H9 (cell line): ENCODE results near the gene SMIM14. TPM values are rescaled to one million over a fixed set of nuclear protein-coding genes. Genes with fewer than 3 reads are reported as not detected.

ENCODE experiments used
- DNase-seq: peaks from one replicate; pipeline ENCODE4 v3.0.0-alpha.2; 2017
- H2AFZ ChIP-seq: one replicate; pipeline ENCODE4 v1.6.1; 2013; ENCODE audit warnings: mild to moderate bottlenecking, low read length, control low read depth, moderate library complexity
- H2AK5ac ChIP-seq: 2 replicates; pipeline ENCODE4 v1.6.1; 2013; ENCODE audit warnings: low read length, control low read depth, mixed read lengths; ENCODE audit not compliant: insufficient read length
- H2BK120ac ChIP-seq: one replicate; pipeline ENCODE4 v1.6.1; 2013; ENCODE audit warnings: low read depth, mild to moderate bottlenecking, low read length, control low read depth, inconsistent platforms; ENCODE audit not compliant: poor library complexity, severe bottlenecking
- H2BK12ac ChIP-seq: 2 replicates; pipeline ENCODE4 v1.6.1; 2013; ENCODE audit warnings: low read length, control low read depth, mixed read lengths, low read depth; ENCODE audit not compliant: insufficient read length
- H2BK15ac ChIP-seq: 2 replicates; pipeline ENCODE4 v1.6.1; 2013; ENCODE audit warnings: low read depth, low read length, control low read depth
- H2BK20ac ChIP-seq: one replicate; pipeline ENCODE4 v1.6.1; 2013; ENCODE audit warnings: low read depth, mild to moderate bottlenecking, low read length, control low read depth, inconsistent platforms; ENCODE audit not compliant: poor library complexity, severe bottlenecking
- H2BK5ac ChIP-seq: 2 replicates; pipeline ENCODE4 v1.6.1; 2013; ENCODE audit warnings: low read length, control low read depth, mixed read lengths; ENCODE audit not compliant: insufficient read length
- H3K14ac ChIP-seq: 2 replicates; pipeline ENCODE4 v1.6.1; 2013; ENCODE audit warnings: low read length, control low read depth; ENCODE audit not compliant: insufficient read depth
- H3K18ac ChIP-seq: 2 replicates; pipeline ENCODE4 v1.6.1; 2013; ENCODE audit warnings: low read depth, mild to moderate bottlenecking, mixed read lengths, low read length, control low read depth; ENCODE audit not compliant: insufficient read length
- H3K23ac ChIP-seq: 2 replicates; pipeline ENCODE4 v1.6.1; 2013; ENCODE audit warnings: low read length, control low read depth, mixed read lengths, low read depth; ENCODE audit not compliant: insufficient read length
- H3K23me2 ChIP-seq: 2 replicates; pipeline ENCODE4 v1.6.1; 2013; ENCODE audit warnings: low read depth, mild to moderate bottlenecking, mixed read lengths, low read length, control low read depth; ENCODE audit not compliant: insufficient read length, poor library complexity, severe bottlenecking
- H3K27ac ChIP-seq: 2 replicates; pipeline ENCODE4 v1.5.1; 2013; ENCODE audit warnings: low read length, control low read depth, mixed read lengths, low read depth; ENCODE audit not compliant: insufficient read length
- H3K27me3 ChIP-seq: 2 replicates; pipeline ENCODE4 v1.6.1; 2013; ENCODE audit warnings: low read length, control low read depth, inconsistent platforms; ENCODE audit not compliant: insufficient read depth
- H3K4ac ChIP-seq: 2 replicates; pipeline ENCODE4 v1.6.1; 2013; ENCODE audit warnings: low read depth, mild to moderate bottlenecking, control low read depth, inconsistent platforms, low read length, moderate library complexity
- H3K4me1 ChIP-seq: 2 replicates; pipeline ENCODE4 v1.6.1; 2013; ENCODE audit warnings: low read length, control low read depth, inconsistent platforms; ENCODE audit not compliant: insufficient read depth
- H3K4me2 ChIP-seq: 2 replicates; pipeline ENCODE4 v1.6.1; 2013; ENCODE audit warnings: low read length, control low read depth, mixed read lengths; ENCODE audit not compliant: insufficient read length, insufficient read depth
- H3K56ac ChIP-seq: 2 replicates; pipeline ENCODE4 v1.6.1; 2013; ENCODE audit warnings: low read depth, mild to moderate bottlenecking, mixed read lengths, low read length, control low read depth; ENCODE audit not compliant: insufficient read length
- H3K79me1 ChIP-seq: 2 replicates; pipeline ENCODE4 v1.6.1; 2013; ENCODE audit warnings: low read depth, mild to moderate bottlenecking, moderate library complexity, low read length, control low read depth, inconsistent platforms; ENCODE audit not compliant: insufficient read depth, poor library complexity, severe bottlenecking
- H3K79me2 ChIP-seq: 2 replicates; pipeline ENCODE4 v1.6.1; 2013; ENCODE audit warnings: low read length, control low read depth, inconsistent platforms; ENCODE audit not compliant: insufficient read depth
- H3K9ac ChIP-seq: 2 replicates; pipeline ENCODE4 v1.6.1; 2013; ENCODE audit warnings: low read length, control low read depth, mixed read lengths; ENCODE audit not compliant: insufficient read length; ENCODE audit errors: extremely low read depth
- H3K9me3 ChIP-seq: one replicate; pipeline ENCODE4 v1.6.1; 2013; ENCODE audit warnings: low read depth, low read length, inconsistent platforms; ENCODE audit not compliant: control insufficient read depth
- H3T11ph ChIP-seq: one replicate; pipeline ENCODE4 v1.6.1; 2013; ENCODE audit warnings: mild to moderate bottlenecking, low read length, control low read depth, inconsistent platforms
- H4K20me1 ChIP-seq: one replicate; pipeline ENCODE4 v1.6.1; 2013; ENCODE audit not compliant: control insufficient read depth, insufficient read length, insufficient read depth
- H4K5ac ChIP-seq: 2 replicates; pipeline ENCODE4 v1.6.1; 2013; ENCODE audit warnings: low read depth, mild to moderate bottlenecking, mixed read lengths, low read length, control low read depth; ENCODE audit not compliant: insufficient read length
- H4K8ac ChIP-seq: replicated peaks from 2 replicates; pipeline ENCODE4 v1.6.1; 2013; ENCODE audit warnings: low read length, control low read depth, mixed read lengths, low read depth; ENCODE audit not compliant: insufficient read length
- H4K91ac ChIP-seq: 2 replicates; pipeline ENCODE4 v1.6.1; 2013; ENCODE audit warnings: low read depth, mild to moderate bottlenecking, moderate library complexity, mixed read lengths, low read length, control low read depth; ENCODE audit not compliant: insufficient read length
- H3K27ac Mint-ChIP-seq, 3 experiments: 2 replicates in 2 of 3; 3 replicates in 1 of 3; pipeline ENCODE4 v1.8.0; 2020 to 2021; ENCODE audit warnings: mixed read lengths in 3 of 3, mild to moderate bottlenecking in 1 of 3, moderate library complexity in 1 of 3
- H3K27me3 Mint-ChIP-seq: 2 replicates; pipeline ENCODE4 v1.8.0; 2021; ENCODE audit warnings: low read depth, mild to moderate bottlenecking, moderate library complexity, mixed read lengths
- H3K36me3 Mint-ChIP-seq, 3 experiments: 2 replicates in 2 of 3; 3 replicates in 1 of 3; pipeline ENCODE4 v1.8.0; 2020 to 2021; ENCODE audit warnings: low read depth in 3 of 3, mixed read lengths in 3 of 3; ENCODE audit not compliant: insufficient read depth in 1 of 3
- H3K4me1 Mint-ChIP-seq, 2 experiments: 2 replicates each; pipeline ENCODE4 v1.8.0; 2020; ENCODE audit warnings: mixed read lengths in 2 of 2
- H3K4me3 Mint-ChIP-seq, 2 experiments: 2 replicates in 1 of 2; 3 replicates in 1 of 2; pipeline ENCODE4 v1.8.0; 2020 to 2021; ENCODE audit warnings: mild to moderate bottlenecking in 2 of 2, mixed read lengths in 2 of 2, moderate library complexity in 1 of 2
- H3K9me3 Mint-ChIP-seq, 2 experiments: 2 replicates in 1 of 2; 3 replicates in 1 of 2; pipeline ENCODE4 v1.8.0; 2020; ENCODE audit warnings: mild to moderate bottlenecking in 2 of 2, mixed read lengths in 2 of 2, moderate library complexity in 1 of 2
- total RNA-seq: library from RNA; stranded (reverse); gene quantifications from 2 replicates; pipeline ENCODE4 v1.2.1, GENCODE V29; 2021
- TF ChIP-seq, protein P1 (sequence below): fragments of 200-600 bp; sonication (generic); conservative IDR thresholded peaks from 3 replicates; pipeline ENCODE4 v1.8.0; 2021; ENCODE audit warnings: antibody characterized with exemption, mild to moderate bottlenecking

SMIM14 gene
- total RNA-seq, 1 experiment from 2014 or later = 19.4 TPM

DNA sequence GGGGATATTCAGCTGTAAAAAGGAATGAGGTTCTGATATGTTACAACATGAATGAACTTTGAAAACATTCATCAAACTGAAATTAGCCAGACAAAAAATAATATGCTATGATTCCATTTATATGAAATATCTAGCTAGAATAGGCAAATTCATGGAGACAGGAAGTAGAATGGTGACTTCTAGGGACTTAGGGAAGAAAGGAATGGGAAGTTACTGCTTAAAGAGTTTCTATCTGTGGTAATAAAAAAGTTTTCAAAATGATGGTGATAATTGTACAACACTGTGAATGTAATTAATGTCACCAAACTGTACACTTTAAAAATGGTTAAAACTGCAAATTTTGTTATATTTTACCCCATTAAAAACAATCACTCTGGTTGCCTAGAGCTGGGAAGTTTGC is 30.2 kb downstream of the SMIM14 start:
- no peak overlapping the region for H3K9ac ChIP-seq
- no peaks in the 10 kb centered on the region for H3K9me3 ChIP-seq
- H3K27ac Mint-ChIP-seq = no peak overlapping the region
- H3K4me1 Mint-ChIP-seq = no peaks in the 10 kb centered on the region
- H3K23me2 ChIP-seq = no peaks in the 10 kb centered on the region
- H3K27me3 Mint-ChIP-seq = no peaks in the 10 kb centered on the region
- no peak overlapping the region for H4K8ac ChIP-seq
- H3K79me1 ChIP-seq = peaks cover 2% of the 10 kb centered on the region
- H4K20me1 ChIP-seq = no peaks in the 10 kb centered on the region
- no peak overlapping the region for H2BK15ac ChIP-seq
- no peak overlapping the region for H3T11ph ChIP-seq
- no peak overlapping the region for H2BK12ac ChIP-seq
- H3K36me3 Mint-ChIP-seq = peaks cover 4 to 38% (median 10%) of the 10 kb centered on the region in 3 experiments; a peak in 6 of 7 replicates
- H3K79me2 ChIP-seq = no peaks in the 10 kb centered on the region
- H3K14ac ChIP-seq = no peak overlapping the region
- H2BK5ac ChIP-seq = no peak overlapping the region
- no peak overlapping the region for H4K91ac ChIP-seq
- H2AFZ ChIP-seq = no peak overlapping the region
- no peak overlapping the region for H2BK20ac ChIP-seq
- H3K27me3 ChIP-seq = no peaks in the 10 kb centered on the region
- no peak overlapping the region for H3K27ac ChIP-seq
- peaks cover 0 to 3% of the 10 kb centered on the region in 2 experiments; a peak in 1 of 5 replicates for H3K9me3 Mint-ChIP-seq
- no peaks in the 10 kb centered on the region for H3K4me1 ChIP-seq
- H4K5ac ChIP-seq = no peak overlapping the region
- no peak overlapping the region for H3K4me2 ChIP-seq
- no peak overlapping the region for H3K4me3 Mint-ChIP-seq
- DNase-seq = no peak
- TF ChIP-seq, protein P1, sequence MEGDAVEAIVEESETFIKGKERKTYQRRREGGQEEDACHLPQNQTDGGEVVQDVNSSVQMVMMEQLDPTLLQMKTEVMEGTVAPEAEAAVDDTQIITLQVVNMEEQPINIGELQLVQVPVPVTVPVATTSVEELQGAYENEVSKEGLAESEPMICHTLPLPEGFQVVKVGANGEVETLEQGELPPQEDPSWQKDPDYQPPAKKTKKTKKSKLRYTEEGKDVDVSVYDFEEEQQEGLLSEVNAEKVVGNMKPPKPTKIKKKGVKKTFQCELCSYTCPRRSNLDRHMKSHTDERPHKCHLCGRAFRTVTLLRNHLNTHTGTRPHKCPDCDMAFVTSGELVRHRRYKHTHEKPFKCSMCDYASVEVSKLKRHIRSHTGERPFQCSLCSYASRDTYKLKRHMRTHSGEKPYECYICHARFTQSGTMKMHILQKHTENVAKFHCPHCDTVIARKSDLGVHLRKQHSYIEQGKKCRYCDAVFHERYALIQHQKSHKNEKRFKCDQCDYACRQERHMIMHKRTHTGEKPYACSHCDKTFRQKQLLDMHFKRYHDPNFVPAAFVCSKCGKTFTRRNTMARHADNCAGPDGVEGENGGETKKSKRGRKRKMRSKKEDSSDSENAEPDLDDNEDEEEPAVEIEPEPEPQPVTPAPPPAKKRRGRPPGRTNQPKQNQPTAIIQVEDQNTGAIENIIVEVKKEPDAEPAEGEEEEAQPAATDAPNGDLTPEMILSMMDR = no peak
- no peak overlapping the region for H3K23ac ChIP-seq
- H2AK5ac ChIP-seq = no peak overlapping the region
- H3K4ac ChIP-seq = no peak overlapping the region
- no peak overlapping the region for H2BK120ac ChIP-seq
- H3K56ac ChIP-seq = no peak overlapping the region
- H3K18ac ChIP-seq = no peak overlapping the region
